Left colon (tissue), 2 donors: Measurements from ENCODE around the gene SNX25. TPM values are rescaled to one million over a fixed set of nuclear protein-coding genes. Genes with fewer than 3 reads are reported as not detected.
A peak's percentile ranks its signal among the peaks of the same experiment; 100 is the strongest.
"Not testable (repeated sequence)": the region's sequence is repeated elsewhere in the genome, so short reads cannot be mapped to it uniquely, and the experiment has no call there.

Experiments used
- ATAC-seq: fragments of 200-7000 bp; cut with Tn5 transposase; one replicate; pipeline ENCODE4 v1.9.1; 2020; ENCODE audit warnings: mild to moderate bottlenecking, moderate library complexity
- DNase-seq, 2 donors: peaks; one replicate each; pipeline ENCODE4 v3.0.0-alpha.2; 2020
- intact Hi-C, 2 donors: fragments of 100-400 bp; cut with DNase I in 1 of 2; cut with micrococcal nuclease in 1 of 2; formaldehyde crosslinking; loops; one replicate each; pipeline versions ENCODE4 v1.11.2 to v1.14.0; 2022; cut with DNase I, micrococcal nuclease
- total RNA-seq, 2 donors: library from RNA; stranded (reverse); fragmentation: NEBNext Ultra II Directional; extraction: Animal tissue kit (Norgen Biotek cat#: 25700); gene quantifications; one replicate each; pipeline ENCODE4 v1.2.1, GENCODE V29; 2021
- donor health status: DM: no; HTN: no; CAD: no.
- donor health status: DM: yes; HTN: yes; CAD: no.

SNX25 gene
- total RNA-seq, 2 donors from 2014 or later: 10.6 to 24.2 TPM

- DNase-seq: no peak
- intact Hi-C loops: no loop called here
- ATAC-seq: no peak
These were observed 39.1 kb downstream of the SNX25 start for GRCh38 chr4:185248393-185249039.

DNA sequence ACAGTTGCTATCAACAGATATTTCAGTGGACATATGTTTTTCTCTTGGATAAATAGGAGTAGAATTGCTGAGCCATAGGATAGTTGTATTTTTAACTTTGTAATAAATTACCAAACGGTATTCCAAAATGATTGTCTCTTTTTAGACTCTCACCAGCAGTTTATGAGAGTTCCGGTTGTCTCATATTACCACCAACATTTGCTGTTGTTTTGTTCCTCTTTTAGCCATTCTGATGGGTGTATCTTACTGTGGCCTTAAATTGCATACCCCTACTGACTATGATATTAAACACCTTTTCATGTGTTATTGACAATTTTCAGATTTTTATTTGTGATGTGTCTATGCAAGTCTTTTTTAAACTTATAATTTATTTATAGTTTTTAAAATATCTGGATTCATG lies 39.7 kb downstream of the SNX25 start:
- DNase-seq (no peak), ATAC-seq (no peak)
- intact Hi-C loops: no loop called here

DNA sequence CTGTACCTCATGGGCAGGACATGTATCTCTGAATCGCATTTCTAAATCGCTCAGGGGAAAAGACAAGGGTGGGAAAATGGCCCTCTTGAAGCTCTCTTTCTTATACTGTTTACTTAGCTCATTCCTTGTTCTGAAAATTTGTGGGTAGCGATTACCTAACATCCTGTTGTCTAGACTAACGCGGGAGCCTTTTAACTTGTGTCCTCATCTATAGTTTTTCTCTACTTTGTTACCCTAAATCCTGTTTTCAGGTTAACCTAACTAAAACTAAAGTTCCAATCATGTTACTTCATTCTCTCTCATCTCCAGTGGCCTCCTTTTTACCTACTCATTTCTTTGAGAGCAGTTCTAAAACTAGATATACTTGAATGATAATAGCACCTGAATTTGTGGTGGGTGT lies 45.0 kb downstream of the SNX25 start:
- DNase-seq: no peak
- ATAC-seq: no peak
- intact Hi-C loops: no loop called here

- DNase-seq: no peak
- peak; percentile 47 for ATAC-seq
- intact Hi-C loops: no loop called here
These were observed 46.5 kb downstream of the SNX25 start for GRCh38 chr4:185255868-185256267.

- no peak for ATAC-seq
- no peak for DNase-seq
These were observed 47.0 kb downstream of the SNX25 start for GRCh38 chr4:185256446-185256845.

DNA sequence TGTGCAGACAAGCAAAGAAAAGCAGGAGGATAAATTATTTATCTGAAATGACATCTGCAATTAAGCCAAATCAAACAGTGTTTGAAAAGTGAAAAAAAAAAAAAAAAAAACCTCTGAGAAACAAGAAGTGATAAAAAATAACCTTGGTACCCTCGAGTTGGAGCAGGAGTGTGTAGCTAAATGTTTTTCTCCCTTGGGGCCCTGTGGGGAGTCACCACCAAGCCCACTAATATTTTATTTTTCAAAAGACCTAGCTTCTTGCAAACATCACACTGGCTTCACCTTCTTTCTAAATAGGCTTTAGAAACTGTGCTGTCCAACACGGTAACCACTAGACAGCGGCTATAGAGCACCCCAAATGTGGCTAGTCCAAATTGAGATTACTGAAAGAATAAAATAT lies 47.7 kb downstream of the SNX25 start:
- ATAC-seq (no peak), DNase-seq (no peak)
- intact Hi-C loops: no loop called here

More at GRCh38 chr4:185256446-185256845, 47.0 kb downstream of the SNX25 start:
- intact Hi-C loops: no loop called here

DNA sequence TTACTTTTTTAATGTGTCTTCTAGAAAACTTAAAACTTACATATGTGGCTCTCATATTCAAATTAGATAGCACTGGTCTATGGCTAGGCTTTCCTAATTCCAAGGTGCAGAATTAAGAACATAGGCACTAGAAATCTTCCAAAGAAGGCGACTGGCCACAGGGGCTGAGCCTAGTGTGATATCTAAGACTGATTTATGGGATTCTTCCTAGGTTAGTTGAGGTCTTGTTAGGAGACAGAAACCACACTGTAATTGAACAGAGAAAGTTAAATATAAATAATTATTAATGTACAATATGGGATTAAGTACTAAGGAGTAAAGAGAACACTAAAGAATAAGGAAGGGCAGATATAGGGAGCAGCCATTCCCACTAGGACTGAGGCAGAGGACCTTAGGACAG lies 48.3 kb downstream of the SNX25 start:
- DNase-seq (no peak), ATAC-seq (no peak)
- intact Hi-C loops: no loop called here

- intact Hi-C loops, DNase-seq: not testable (repeated sequence)
- ATAC-seq: peak; percentile 90
These were observed 49.3 kb downstream of the SNX25 start for GRCh38 chr4:185258741-185259140.

DNA sequence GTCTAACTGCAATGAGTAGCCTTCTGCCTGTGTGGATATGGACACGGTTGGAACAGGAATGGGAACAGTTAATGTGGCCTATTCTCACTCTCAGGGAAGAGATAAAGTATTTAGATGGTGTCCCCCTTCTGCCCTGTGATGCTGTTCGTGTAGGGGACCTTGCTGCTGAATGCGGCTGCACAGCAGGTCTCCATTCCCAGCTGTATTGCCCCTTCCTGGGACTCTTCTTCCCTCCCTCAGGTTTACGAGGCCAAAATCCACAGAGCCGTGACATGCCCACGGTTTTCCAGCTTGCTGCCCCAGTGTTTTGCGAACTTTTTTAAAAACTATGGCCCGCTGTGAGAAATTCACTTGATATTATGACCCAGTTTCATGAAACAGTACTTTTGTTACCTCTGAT lies 50.3 kb downstream of the SNX25 start:
- no peak for DNase-seq
- intact Hi-C loops: no loop called here
- no peak for ATAC-seq

GRCh38 chr4:185261946-185262345 lies 52.5 kb downstream of the SNX25 start:
- DNase-seq (no peak), ATAC-seq (no peak)
- intact Hi-C loops: no loop called here

DNA sequence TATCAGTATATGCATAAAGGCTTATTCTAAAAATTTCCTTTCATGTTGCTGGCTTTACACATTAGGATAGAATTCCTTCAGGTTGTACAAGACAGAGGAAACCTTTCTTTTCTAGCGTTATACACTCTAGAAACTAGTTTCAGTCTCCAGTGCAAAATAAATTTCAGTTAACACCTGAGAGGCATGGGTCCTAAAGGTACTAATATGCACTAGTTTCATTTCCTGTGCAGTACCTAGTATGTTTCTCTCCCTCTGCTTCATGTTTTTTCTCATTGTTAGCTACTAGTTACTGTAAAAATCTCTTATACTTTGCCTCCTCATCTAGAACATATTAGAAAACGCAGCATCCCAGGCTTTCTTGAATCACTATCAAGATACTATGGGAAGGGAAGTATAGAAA lies 54.0 kb downstream of the SNX25 start:
- ATAC-seq (no peak), DNase-seq (no peak)
- intact Hi-C loops: no loop called here

DNA sequence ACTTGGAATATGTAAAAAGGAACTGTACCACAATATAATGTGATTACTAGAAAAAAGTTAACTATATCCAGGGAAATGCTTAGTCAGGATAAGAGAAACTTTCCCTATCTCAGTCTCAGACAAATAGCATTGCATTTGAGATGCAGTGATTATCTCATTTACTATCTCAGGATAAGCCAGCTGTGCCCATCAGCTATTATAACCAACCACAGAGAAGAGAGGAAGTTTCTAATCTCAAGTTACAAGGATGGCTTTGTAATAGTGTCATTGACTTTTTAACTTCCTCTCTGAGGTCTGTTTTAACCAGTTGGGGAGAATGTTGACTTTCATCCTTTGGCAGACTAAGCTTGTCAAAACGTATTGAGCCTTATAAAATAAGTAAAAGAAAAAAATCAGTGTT lies 56.5 kb downstream of the SNX25 start:
- intact Hi-C loops: no loop called here
- no peak for DNase-seq
- ATAC-seq: no peak

DNA sequence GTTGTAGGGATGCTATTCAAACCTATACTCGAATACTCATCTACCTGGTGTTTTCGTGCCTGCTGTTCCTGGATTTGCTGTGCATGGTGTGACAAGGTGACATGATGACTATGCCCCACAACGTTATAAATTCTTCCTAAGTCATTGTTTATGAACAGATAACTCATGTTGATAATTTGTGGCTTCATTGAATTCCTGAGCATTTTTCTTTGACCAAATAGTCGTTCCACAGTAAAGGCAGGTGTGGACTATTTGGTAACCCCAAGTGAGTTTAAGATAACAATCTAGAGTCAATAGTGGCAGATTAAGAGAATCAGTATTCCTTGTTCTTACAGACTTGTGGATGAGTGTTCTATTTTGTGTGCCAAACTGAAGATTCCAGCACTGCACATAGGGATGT lies 59.9 kb downstream of the SNX25 start:
- intact Hi-C loops: no loop called here
- ATAC-seq: peak; percentile 12
- DNase-seq: no peak

GRCh38 chr4:185270037-185270436 lies 60.6 kb downstream of the SNX25 start:
- intact Hi-C loops: no loop called here
- ATAC-seq (peak; percentile 94), DNase-seq (no peak)

- no peak for DNase-seq
- no peak for ATAC-seq
- intact Hi-C loops: no loop called here
These were observed 61.5 kb downstream of the SNX25 start for GRCh38 chr4:185270885-185271284.

- DNase-seq: no peak
- no peak for ATAC-seq
- intact Hi-C loops: no loop called here
These were observed 62.8 kb downstream of the SNX25 start for GRCh38 chr4:185272245-185272644.

DNA sequence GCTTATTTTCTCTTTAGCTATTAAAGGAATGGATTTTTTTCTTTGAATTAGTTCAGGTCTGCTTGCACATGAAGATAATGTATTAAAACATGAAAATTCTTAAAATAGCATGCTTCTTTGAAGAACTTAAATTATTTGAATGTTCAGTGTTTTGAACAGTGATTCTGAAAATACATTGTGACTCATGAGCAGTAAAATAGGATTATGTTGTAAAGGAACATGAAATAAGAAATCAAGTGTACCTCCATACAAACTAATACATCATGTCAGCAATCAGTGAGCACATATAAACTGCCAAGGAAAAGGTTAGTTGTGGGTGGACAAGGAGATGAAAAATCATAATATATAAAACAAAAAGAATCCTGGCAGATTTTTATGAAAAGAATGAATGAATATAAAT lies 66.1 kb downstream of the SNX25 start:
- no peak for DNase-seq

DNA sequence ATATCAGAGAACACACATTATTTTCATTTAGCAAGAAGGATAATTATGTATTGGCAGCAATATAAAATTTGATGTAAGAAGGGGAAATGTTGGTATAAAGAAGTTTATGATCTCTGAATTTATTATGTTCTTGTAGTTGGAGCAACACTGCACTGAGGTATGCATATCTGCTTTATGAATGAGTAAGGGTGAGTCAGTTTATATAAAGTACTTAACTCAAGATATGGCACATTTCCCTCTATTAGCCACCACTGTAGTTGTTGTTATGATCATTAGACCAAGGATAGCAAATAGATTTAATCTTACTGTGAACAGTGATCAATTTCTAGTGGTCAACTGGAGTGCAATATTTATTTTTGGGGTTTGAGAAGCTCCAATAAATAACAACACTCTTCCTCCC lies 66.6 kb downstream of the SNX25 start:
- intact Hi-C loops: no loop called here
- peak; percentile 26 for ATAC-seq
- DNase-seq: no peak

More for the DNA sequence above, 66.1 kb downstream of the SNX25 start:
- ATAC-seq: no peak
- intact Hi-C loops: no loop called here

- no peak for ATAC-seq
- DNase-seq: no peak
- intact Hi-C loops: no loop called here
These were observed 69.3 kb downstream of the SNX25 start for GRCh38 chr4:185278716-185279115.

- ATAC-seq: peak; percentile 91
- intact Hi-C loops: loop anchor here in 1 of 2 donors (10.0 kb wide), 1 partner anchor 56 kb away; no protein-coding TSS in a partner anchor
- no peak for DNase-seq
These were observed 71.2 kb downstream of the SNX25 start for GRCh38 chr4:185280608-185281007.

DNA sequence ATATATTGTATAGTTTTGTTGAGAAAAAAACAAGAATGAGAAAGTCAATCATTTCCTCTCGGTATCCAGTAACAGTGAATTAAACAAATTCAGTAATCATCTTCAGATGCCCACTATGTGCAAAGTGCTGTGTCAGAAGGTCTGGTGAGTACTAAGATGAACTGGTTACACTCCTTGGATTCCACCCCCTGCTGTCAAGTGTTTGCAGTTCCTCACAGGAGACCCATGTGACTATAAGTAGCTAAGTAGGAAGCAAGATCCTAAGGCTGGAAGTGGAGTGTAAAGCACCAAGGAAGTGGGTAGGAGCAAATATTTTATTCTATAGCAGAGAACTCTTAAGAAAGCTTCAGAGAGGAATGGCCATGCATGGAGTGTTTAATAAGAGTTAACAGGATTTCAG lies 73.6 kb downstream of the SNX25 start:
- ATAC-seq: no peak
- intact Hi-C loops: loop anchor here in 1 of 2 donors (10.0 kb wide), 1 partner anchor 58 kb away; no protein-coding TSS in a partner anchor

More for the DNA sequence above, 73.6 kb downstream of the SNX25 start:
- no peak for DNase-seq
